SU-DHL-6 (cell line): ENCODE results near the gene PTPRE.

ENCODE experiments used
- EZH2phosphoT487 ChIP-seq: fragments of 200-600 bp; sonication (generic), shearing (Covaris generic); conservative IDR thresholded peaks from 2 replicates; pipeline ENCODE4 v1.6.1; 2018; ENCODE audit warnings: mild to moderate bottlenecking, antibody characterized with exemption, low read length, moderate library complexity, mixed read lengths
- TF ChIP-seq, protein P1 (sequence below): fragments of 200-600 bp; sonication (generic); IDR thresholded peaks from one replicate; pipeline ENCODE4 v1.5.1; 2017; ENCODE audit warnings: antibody characterized with exemption, mild to moderate bottlenecking, low read length, moderate library complexity; ENCODE audit not compliant: insufficient read depth, poor library complexity, severe bottlenecking

DNA sequence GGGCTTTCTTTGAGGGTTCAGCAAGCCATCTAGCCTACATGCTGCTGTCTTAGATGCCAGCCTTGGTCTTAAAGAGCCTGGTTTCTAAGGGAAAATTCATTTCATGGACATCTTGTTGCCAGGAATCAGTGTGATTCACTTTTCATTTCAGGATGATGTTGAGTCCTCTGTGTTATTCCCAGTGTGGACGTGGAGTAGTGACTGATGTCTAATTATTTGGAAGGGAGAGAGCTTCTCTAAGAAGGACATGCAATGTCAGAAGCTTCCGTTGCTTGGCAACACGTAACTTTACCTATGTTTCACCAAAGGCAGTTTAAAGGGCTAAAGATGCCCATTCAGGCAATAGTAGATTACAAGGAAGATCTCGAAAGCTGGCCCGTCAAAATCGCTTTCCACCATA, 89.0 kb downstream of the PTPRE start:
- TF ChIP-seq, protein P1, sequence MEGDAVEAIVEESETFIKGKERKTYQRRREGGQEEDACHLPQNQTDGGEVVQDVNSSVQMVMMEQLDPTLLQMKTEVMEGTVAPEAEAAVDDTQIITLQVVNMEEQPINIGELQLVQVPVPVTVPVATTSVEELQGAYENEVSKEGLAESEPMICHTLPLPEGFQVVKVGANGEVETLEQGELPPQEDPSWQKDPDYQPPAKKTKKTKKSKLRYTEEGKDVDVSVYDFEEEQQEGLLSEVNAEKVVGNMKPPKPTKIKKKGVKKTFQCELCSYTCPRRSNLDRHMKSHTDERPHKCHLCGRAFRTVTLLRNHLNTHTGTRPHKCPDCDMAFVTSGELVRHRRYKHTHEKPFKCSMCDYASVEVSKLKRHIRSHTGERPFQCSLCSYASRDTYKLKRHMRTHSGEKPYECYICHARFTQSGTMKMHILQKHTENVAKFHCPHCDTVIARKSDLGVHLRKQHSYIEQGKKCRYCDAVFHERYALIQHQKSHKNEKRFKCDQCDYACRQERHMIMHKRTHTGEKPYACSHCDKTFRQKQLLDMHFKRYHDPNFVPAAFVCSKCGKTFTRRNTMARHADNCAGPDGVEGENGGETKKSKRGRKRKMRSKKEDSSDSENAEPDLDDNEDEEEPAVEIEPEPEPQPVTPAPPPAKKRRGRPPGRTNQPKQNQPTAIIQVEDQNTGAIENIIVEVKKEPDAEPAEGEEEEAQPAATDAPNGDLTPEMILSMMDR, result no peak
- no peak for TF ChIP-seq EZH2phosphoT487
